ENCODE measurements around the gene ATP8B3. TPM values are rescaled to one million over a fixed set of nuclear protein-coding genes. Genes with fewer than 3 reads are reported as not detected.
"Not testable (repeated sequence)": the region's sequence is repeated elsewhere in the genome, so short reads cannot be mapped to it uniquely, and the experiment has no call there.

The ATP8B3 gene
- total RNA-seq, 1 experiment from 2014 or later, result 6.5 TPM

DNA sequence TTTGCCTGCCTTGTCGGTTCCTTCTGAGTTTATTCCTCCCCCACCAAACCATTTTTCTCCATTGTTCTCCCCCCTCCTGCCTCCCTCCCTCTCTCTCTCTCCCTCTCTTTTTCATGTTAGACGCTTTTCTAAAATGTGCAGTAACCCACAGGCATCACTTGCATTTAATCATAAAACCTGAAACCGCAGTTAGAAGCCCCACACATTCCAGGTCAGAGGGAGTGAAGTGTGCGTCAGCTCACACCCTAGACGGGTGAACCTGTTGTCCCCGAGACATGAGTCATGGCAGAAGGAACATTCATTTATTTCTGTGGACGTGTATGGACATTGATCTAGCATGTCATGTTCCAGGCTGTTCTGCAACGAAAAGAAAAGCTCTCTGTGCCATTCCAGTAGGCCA is 38.9 kb downstream of the ATP8B3 start:
- DNase-seq (ENCODE audit: low read depth), result peak; percentile 80

DNA sequence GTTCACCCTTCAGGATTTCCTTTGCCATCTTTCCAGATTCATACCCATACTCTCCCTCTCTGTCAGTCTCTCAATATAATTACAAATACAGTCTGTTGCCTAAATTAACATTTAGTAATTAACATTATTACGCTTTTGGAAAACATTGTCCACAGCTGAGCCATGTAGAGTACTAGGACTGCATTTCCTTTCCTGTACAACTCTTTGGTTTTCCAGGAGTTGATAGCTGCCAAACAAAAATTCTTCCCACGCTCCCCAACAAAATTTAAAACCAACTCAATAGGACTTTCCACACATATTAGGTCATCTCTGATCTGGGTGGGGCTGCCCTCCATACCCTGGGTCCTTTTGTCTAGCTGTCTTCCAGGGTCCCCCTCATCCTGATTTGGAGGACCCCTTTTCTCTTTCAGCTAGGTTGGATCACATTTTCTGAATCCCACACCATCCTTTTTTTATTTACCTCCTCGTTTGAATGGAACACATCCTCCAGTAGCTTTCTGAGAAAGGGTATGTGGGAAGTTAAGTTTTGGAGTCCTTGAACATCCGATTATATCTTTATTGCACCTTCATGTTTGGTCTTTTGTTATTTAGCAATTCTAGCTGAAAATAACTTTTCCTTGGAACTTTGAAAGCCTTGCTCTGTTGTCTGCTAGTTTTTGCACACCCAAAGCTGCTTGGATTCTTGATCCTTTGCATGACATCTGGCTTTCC is 41.1 kb downstream of the ATP8B3 start:
- no peak for DNase-seq (ENCODE audit: low read depth)

DNA sequence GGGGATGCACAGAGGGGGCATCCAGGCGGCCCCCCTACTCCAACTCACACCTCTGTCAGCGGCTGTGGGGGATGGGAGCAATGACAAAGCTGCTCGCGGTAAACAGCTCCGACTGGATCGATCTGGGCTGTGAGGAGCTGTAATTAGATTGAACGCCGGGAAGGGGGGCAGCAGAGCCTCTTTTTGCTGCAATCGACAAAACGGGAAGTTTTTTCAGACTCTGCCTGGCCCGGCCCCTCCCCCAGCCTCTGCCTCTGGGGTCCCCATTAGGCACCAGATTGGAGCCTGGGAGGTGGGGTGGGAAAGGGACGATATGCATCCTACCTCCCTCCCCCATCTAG is 42.5 kb downstream of the ATP8B3 start:
- no peak for DNase-seq (ENCODE audit: low read depth)

DNA sequence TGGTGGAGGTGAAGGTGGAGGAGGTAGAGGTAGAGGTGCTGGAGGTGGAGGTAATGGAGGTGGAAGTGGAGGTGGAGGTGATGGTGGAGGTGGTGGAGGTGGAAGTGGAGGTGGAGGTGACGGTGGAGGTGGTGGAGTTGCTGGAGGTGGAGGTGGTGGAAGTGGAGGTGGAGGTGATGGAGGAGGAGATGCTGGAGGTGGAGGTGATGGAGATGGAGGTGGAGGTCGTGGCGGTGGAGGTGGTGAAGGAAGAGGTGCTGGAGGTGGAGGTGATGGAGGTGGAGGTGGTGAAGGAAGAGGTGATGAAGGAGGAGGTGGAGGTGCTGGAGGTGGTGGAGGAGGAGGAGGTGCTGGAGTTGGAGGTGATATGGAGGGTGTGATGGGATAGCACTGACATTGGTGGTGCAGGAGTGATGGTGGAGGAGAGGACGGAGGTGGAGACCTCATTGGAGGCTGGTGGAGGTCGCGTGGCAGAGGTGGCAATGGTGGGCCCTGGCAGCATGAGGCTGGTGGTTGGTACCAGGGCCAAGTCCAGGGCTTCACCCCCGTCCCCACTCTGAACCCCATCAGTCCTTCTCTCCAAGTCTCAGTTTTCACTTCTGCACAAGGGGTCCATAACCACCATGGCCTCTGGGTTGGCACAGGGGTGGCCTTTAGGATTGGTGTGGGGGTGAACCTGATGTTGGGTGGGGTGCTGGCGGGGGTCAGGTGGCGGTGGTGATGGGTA is 43.0 kb downstream of the ATP8B3 start:
- no peak for DNase-seq (ENCODE audit: low read depth)

DNA sequence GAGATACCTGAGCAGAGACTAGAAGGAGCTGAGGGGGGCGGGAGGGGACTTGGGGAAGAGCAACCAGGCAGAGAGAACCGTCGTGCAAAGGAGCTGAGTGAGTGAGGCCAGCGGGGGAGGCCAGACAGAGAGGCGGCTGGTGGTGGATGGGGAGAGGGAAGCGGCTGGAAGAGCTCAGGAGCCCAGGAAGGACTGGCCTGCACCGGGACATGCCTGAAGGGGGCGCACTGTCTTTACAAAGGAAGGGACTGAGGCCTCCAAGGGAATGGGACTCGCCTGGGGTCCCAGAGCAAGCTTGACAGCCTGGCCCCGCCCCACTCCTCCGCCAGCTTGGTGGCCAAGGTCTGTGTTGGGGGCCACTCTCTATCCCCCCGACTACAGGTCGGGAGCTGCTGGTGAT is 43.8 kb downstream of the ATP8B3 start:
- DNase-seq (ENCODE audit: low read depth), result no peak

DNA sequence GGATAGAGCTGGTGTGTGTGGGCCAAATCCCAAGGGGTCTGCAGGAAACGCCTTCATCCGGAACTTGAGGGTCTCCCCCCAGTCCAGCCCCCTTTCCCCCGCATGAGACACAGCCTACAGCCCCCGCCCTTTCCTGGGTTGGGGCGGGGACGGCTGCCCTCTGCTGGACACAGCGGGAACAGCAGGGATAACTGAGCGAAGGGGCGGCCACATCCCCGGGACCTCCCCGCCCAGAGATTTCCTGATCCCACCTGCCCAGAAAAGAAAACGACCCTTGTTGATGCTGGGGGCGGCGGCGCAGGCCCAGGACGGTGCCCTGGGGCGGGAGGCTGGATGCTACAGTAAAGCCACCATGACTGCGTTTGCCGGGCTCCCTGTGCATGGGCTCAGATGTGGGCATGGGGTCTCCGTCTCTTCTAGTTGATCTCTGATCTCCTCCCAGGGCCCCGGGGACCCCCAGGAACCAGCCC is 44.6 kb downstream of the ATP8B3 start:
- DNase-seq (ENCODE audit: low read depth), result no peak

DNA sequence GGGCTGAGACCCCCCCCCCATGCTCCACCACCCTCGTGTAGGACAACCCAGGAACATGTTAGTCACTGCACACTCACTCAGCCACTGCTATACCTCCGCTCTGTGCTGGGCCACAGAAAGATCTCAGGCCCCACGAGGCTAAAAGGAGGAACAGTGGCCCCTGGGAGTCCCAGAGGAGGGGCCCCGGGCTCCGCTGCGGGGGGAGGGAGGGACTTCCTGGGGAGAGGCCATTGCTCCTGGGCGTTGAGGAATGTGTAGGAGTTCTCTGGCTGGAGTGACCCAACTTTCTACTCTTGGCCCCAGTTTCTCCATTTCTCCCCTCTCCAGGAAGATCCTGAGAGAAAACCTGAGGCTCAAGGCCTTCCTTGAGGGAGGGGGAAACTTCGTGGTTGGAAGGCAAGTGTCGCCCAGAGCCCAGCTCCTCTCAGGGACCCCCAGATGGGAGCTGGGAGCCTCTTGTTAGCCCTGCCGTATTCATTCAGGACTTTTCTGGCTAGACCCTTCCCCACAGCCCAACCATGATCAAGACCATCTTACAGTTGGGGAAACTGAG is 45.2 kb downstream of the ATP8B3 start:
- no peak for DNase-seq (ENCODE audit: low read depth)

DNA sequence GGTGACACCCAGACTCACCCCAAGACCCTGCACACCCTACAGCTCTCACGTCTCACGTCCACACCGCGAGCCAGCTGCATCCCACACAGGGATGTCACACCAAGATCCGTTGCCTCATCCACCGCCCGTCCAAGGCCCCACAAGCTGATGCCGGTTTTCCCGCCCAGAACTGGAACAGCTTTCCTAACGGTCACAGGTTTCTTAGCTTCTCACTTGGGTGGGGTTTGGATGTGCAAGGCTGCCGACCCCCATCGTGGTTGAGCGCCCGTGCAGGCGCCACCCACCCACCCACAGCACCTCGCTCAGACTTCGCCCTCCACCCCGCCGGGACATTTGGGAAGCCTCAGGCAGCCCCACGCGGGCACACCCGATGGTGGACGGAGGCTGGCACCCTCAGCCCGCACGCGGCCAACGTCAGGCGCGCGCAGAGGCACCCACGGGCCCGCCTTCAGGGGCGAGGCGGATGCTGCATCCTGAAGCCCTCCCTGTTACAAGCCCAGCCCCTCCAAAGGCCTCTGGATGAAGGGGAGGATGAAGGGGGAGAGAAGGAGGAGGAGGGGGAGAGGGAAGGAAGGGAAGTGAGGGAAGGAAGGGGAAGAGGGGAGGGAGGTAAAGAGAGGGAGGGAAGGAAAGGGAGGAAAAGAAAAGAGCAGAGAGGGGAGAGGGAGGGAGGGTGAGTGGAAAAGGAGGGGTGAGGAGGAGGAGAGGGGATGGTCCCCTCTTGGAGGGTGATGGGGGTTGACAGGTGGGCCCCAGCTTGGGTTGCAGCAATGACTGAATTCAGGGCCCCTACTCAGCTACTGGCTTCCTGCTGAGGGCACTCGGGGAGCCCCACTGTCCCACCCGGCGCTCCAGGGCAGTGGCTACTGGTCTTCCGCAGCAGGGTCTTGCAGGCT is 45.9 kb downstream of the ATP8B3 start:
- DNase-seq (ENCODE audit: low read depth), result no peak

DNA sequence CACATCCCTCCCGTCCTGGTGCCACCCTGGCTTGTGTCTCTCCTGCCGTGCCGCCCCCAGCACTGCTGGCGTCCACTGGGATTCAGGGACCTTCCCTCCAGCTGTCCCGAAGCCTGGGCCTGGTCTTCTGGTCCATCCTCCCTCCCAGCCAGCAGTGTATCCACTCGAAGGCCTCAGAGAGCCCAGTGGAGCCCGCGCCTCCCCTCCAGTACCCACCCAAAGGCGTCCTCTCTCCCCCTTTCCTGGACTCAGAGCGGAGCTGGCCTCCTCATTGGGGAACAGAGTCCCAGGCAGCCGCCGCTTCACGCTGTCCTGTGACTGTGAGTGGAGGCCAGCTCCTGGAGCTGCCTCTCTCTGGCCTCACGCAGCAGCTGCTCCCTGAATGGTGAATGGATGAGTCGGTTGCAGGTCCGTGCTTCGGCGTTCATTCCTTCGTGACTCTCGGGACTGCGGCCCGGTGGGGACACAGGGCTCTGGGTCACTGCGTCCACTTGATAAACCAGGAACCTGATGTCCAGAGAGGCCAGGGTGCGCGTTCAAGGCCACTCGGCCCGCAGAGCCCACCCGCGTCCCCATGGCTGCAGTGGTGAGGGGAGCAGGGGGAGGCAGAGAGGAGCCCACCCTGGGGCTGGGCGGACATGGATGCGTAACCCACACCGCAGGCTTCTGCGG is 46.7 kb downstream of the ATP8B3 start:
- peak; percentile 35 for DNase-seq (ENCODE audit: low read depth)

DNA sequence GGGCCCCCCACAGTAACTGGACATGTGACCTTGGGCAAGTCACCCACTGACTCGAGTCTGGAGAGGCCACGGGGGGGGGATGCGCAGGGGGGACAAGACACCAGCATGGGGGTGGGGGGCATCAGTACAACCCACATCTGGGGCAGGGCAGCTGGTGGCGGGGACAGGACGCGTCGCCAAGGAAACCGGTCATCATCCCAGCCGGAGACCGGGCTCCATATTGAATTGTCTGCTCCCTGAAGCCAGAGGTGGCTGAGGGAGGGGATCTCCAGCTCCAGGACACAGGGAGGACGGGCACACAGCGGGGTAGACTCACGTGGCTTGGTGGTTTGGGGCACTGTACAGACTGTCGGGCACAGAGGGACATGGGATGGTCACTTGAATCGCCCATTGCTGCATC is 47.3 kb downstream of the ATP8B3 start:
- DNase-seq (ENCODE audit: low read depth), result no peak

DNA sequence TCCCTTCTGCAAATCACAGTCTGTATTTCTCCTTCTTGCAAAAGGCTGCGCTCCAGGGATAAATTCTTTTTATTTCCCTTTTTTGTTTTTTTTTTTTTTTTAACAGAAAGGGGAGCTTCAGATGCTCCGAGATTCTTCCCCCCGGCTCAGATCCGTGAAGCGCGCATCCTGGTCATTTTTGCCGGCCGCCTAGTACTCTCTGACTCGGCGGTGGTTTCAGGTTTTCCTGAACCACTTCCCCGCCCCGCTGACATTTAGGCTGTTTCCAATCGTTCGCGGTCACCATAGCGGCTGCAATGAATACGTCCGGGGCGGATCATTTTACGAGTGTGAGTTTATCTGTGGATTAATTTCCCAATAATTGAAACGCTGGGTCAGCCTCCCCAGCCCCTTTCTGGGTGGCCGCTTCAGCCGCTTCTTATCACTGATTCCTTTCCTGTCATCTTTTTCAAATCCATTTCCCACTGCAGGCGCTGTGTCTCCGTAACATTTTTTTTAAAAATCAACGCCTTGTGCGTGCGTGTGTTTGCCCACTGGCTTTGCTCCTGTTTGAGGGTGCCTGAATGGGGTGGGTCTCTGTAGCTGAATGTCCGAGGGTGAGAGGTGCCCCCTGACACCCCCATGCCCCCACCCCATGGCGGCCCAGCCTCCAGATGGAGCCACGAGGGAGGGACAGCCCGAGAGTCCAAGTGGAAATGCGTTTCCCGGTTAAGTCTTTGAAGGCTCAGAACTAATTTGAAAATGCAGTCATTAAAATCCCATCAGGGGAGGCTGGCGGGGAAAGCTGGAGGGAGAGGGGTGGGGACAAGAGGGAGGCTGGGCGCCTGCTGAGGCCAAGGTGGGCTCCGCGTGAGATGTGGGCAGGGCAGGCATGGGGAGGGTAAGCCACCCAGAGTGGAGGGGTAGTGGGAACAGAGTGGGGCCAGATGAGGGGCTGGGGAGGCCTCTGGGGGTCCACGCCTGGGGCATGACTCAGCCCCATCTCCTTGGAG is 48.1 kb downstream of the ATP8B3 start:
- no peak for DNase-seq (ENCODE audit: low read depth)

DNA sequence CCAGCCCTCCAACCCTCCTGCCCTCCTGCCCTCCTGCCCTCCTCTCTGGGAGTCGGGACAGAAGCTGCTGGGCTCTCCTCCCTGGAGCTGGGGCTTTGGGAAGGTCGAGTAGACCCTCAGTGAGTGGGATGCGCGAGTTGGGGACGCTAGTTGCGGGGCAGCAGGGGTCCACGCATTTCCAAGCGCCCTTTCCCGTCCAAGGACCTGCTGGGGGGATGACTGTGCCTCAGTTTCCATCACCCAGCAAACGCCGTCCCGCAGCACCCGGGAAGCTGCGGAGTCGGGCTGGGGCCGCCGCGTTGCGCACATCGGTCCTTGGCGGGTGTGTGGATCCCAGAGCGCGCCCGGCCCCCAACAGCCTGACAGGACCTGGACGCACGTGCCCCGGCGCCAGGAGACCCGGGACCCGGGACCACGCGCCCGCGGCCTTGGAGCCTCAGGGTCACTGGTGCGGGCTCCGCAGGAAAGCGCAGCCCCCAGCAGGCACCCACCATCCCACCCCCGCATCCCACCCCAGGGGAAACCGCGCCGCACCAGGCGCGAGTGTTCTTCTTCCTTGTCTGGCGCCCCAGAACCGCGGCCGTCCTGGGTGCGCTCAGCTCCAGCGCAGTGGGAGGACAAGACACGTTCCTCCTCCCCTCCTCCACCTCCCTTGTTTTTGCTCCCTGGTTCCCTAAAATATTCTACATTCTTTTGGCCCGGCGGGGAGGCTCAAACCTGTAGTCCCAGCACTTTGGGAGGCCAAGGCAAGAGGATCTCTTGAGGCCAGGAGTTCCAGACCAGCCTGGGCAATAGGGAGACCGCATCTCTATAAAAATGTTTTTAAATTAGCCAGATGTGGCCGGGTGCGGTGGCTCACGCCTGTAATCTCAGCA is 49.6 kb downstream of the ATP8B3 start:
- DNase-seq (ENCODE audit: low read depth), result no peak

DNA sequence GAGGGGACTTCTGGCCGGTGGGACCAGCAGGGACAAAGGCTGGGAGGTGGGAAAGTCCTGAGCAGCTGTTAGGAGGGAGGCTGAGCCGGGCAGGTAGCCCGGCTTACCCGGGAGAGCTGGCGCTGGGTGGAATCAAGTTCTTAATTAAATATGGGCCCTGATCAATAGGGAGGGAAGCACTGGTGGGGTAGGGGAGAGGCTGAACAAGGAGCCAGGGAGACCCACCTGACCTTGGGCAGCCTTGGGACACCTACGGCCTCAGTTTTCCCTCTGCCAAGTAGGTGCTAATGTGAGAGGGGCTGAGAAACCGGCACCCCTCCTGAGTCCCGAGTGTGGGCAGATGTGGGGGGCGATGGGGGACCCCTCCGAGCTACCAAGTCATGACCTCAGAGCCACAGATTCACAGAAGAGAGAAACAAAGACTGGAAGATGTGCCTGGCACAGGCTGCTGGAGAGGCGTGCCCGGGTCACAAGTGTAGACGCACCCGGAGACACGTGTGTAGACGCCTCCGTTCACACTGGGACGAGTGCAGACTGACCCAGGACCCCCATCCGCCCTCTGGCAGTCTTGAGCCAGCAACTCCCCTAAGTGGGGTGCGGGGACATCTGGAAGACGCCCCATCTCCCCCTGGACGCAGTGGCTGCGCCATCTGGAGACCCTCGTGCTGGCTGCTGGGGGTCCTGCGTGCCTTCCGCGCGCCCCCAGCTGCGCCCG is 50.4 kb downstream of the ATP8B3 start:
- DNase-seq (ENCODE audit: low read depth), result no peak

DNA sequence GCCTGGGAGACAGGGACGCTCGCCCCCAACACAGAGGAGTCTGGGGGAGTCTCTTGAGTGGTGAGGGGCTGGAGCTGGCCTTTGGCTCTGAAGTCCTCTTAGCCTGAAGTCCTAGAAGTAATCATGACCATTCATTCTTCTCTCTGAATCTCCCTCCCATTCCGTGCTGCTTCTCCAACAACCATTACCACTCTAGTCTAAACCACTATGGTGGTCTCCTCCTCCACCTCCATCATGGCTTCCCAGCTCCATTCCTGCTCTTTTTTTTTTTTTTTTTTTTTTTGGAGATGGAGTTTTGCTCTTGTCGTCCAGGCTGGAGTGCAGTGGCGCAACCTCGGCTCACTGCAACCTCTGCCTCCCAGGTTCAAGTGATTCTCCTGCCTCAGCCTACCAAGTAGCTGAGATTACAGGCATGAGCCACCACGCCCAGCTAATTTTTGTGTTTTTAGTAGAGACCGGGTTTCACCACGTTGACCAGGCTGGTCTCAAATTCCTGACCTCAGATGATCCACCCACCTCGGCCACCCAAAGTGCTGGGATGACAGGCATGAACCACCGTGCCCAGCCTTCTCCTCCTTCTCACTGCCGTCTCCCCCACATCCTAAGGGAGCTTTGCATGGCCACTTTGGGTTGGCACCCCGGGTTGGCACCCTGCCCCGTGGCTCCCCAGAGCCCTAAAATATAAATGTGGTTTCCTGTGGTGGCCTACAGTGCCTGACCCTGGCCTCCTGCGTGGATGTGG is 51.1 kb downstream of the ATP8B3 start:
- not testable (repeated sequence) for DNase-seq (ENCODE audit: low read depth)

DNA sequence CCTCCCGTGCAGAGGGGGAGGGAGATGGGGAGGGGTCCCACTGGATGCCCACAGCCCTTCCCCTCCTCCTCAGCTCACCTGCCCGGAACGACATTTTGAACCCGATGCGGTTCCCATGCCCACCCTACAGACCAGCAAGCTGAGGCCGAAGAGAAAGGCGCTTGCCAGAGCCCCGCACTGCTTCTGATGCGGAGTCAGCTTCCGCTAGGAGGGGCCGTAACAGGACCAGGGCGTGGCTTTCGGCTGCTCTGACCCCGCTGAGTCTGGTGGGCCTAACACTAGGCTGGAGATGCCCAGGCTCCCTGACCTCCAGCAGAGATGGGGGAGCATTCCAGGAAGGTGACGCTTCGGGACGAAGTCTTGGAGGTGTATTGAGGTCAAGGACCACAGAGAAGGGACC is 52.1 kb downstream of the ATP8B3 start:
- DNase-seq (ENCODE audit: low read depth), result no peak

DNA sequence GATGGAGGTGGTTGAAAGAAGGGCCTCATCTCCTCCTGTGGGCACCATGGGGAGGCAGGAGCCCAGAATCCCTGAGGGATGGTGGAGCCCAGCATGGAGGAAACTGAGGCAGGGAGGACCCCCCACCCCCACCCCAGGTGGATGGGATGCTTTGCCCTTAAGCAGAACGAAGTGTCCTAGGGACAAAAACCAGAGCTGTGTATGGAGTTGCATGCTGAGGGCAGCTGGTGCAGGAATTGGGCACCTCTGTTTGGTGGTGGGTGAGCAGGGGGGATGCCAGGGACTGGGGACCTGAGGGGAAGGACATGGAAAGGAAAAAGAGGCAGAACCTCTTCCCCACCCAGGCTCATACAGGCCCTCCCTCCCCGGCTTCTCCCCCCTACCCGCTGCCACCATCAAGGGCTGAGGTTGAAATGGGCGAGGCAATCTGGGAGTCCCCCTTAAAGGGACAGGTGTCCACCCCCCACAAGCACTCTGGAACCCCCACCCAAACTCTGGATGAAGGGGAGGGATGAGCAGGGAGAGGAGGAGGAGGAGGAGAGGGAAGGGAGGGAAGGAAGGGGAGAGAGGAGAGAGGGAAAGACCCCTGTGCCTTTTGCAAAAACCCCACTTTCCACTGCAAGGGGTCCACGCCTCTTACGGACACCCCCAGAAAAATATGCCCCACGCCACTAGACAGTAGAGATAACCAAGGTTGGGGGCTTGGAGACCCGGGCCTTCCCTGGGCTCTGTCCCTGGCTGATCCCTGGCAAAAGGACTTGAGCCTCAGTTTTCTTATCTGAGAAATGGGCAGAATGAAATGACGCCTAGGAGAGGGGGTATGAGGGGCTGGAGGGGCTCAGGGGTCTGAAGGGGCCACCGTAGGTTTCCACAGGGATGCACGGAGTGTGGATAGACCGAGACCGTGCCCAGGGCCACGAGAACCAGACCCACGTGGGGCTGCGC is 52.8 kb downstream of the ATP8B3 start:
- no peak for DNase-seq (ENCODE audit: low read depth)

DNA sequence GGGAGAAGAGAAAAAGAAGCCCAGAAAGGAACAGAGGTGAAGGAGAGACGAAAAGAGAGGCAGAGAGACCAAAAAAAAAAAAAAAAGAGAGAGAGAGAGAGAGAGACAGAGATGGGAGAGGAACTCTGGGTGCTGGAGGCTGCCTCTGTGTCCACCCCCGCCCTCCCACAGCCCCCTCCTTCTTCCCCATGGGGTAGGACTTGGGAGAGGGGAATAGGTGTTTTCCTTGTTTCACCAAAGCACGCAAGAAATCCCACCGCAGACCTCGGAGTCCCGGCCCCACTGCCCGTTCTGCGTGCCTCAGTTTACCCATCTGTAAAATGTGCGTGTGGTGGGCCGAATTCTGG is 53.9 kb downstream of the ATP8B3 start:
- DNase-seq (ENCODE audit: low read depth), result no peak
